Measurements from ENCODE around the gene FASTKD2.

GRCh38 chr2:206840999-206841398 lies 75.6 kb downstream of the FASTKD2 start:
- TF ChIP-seq, protein P1, sequence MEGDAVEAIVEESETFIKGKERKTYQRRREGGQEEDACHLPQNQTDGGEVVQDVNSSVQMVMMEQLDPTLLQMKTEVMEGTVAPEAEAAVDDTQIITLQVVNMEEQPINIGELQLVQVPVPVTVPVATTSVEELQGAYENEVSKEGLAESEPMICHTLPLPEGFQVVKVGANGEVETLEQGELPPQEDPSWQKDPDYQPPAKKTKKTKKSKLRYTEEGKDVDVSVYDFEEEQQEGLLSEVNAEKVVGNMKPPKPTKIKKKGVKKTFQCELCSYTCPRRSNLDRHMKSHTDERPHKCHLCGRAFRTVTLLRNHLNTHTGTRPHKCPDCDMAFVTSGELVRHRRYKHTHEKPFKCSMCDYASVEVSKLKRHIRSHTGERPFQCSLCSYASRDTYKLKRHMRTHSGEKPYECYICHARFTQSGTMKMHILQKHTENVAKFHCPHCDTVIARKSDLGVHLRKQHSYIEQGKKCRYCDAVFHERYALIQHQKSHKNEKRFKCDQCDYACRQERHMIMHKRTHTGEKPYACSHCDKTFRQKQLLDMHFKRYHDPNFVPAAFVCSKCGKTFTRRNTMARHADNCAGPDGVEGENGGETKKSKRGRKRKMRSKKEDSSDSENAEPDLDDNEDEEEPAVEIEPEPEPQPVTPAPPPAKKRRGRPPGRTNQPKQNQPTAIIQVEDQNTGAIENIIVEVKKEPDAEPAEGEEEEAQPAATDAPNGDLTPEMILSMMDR (IDR thresholded peaks at IDR 0.05; ENCODE audit: extremely low read depth in 1 of 2, insufficient read depth in 1 of 2, low read depth in 1 of 2, low read length in 2 of 2), result no peak
- TF ChIP-seq, protein P2, sequence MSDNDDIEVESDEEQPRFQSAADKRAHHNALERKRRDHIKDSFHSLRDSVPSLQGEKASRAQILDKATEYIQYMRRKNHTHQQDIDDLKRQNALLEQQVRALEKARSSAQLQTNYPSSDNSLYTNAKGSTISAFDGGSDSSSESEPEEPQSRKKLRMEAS (IDR thresholded peaks at IDR 0.05; ENCODE audit: insufficient read depth, insufficient read length), result no peak
- TF ChIP-seq POLR2A (IDR thresholded peaks at IDR 0.05; ENCODE audit: low read depth, low read length) (no peak), POLR2AphosphoS5 (IDR thresholded peaks at IDR 0.05; ENCODE audit: insufficient read depth, low read depth, low read length) (no peak), EZH2 (IDR thresholded peaks at IDR 0.05; ENCODE audit: borderline replicate concordance, low read depth, low read length, severe bottlenecking) (no peak), MYC (IDR thresholded peaks at IDR 0.05; ENCODE audit: low read depth, low read length) (no peak), JUN (IDR thresholded peaks at IDR 0.05; ENCODE audit: borderline replicate concordance, insufficient read depth, insufficient read length, low read depth) (no peak), FOS (IDR thresholded peaks at IDR 0.05; ENCODE audit: borderline replicate concordance, insufficient read depth, low read length) (no peak), GATA2 (IDR thresholded peaks at IDR 0.05; ENCODE audit: insufficient read depth, insufficient read length, low read depth, low read length) (no peak)

All from endothelial cell of umbilical vein (primary cell).